ENCODE data around the gene KCNG2.

The KCNG2 gene

GRCh38 chr18:79848294-79848578 lies 50.5 kb downstream of the KCNG2 start:
- Histone ChIP-seq H3K79me1 (ENCODE audit: low read depth, low read length) (no peaks in the 10 kb centered on the region), H3K9me3 (replicated peaks in 1 of 2; ENCODE audit: control insufficient read depth in 2 of 2, insufficient read depth in 1 of 2, low read depth in 1 of 2, low read length in 2 of 2) (peaks cover 0 to 2% of the 10 kb centered on the region in 2 donors), H4K8ac (ENCODE audit: low read depth, low read length) (no peak overlapping the region), H2BK15ac (ENCODE audit: low read length) (no peak overlapping the region), H3K18ac (ENCODE audit: low read length) (peak overlapping the region; percentile 57), H2BK5ac (ENCODE audit: low read length) (no peak overlapping the region), H3K23ac (ENCODE audit: low read depth, low read length, poor library complexity) (peak overlapping the region; percentile 55), H3K9ac (ENCODE audit: low read depth, low read length, poor library complexity) (no peak overlapping the region), H2BK120ac (ENCODE audit: low read depth, low read length) (no peak overlapping the region), H3K4me3 (ENCODE audit: low read length in 2 of 2) (no peak overlapping the region), H2AFZ (ENCODE audit: low read length) (peak overlapping the region; percentile 35), H4K91ac (ENCODE audit: low read depth, low read length, poor library complexity) (no peak overlapping the region), H3K27me3 (ENCODE audit: control insufficient read depth in 3 of 3, insufficient read depth in 3 of 3, low read depth in 1 of 3, low read length in 3 of 3) (peaks cover 0 to 3% (median 0%) of the 10 kb centered on the region in 3 experiments), H3K4ac (ENCODE audit: low read length) (no peak overlapping the region), H3K27ac (replicated peaks; ENCODE audit: low read length) (no peak overlapping the region), H3K36me3 (replicated peaks in 1 of 2; ENCODE audit: control insufficient read depth in 2 of 2, insufficient read depth in 2 of 2, low read length in 2 of 2) (no peaks in the 10 kb centered on the region), H2BK12ac (ENCODE audit: low read length) (no peak overlapping the region), H3K14ac (ENCODE audit: low read length) (no peak overlapping the region), H3K4me2 (ENCODE audit: insufficient read depth, low read length, poor library complexity, severe bottlenecking) (no peak overlapping the region), H2AK5ac (ENCODE audit: low read depth, low read length) (peak overlapping the region; percentile 88), H3K4me1 (ENCODE audit: control insufficient read depth in 2 of 2, insufficient read depth in 1 of 2, low read depth in 1 of 2, low read length in 2 of 2) (no peaks in the 10 kb centered on the region)
- whole genome bisulfite sequencing, 2 donors (ENCODE audit: extremely low coverage in 2 of 2, insufficient read length in 2 of 2, insufficient replicate concordance in 1 of 2) = no CpG with 5 or more reads among the region's 15 CpGs
- no peak for DNase-seq (ENCODE audit: low spot score)

GRCh38 chr18:79848579-79849327 lies 51.0 kb downstream of the KCNG2 start:
- Histone ChIP-seq H3K79me1 (ENCODE audit: low read depth, low read length) (no peaks in the 10 kb centered on the region), H2AFZ (ENCODE audit: low read length) (peak overlapping the region; percentile 35), H2AK5ac (ENCODE audit: low read depth, low read length) (peak overlapping the region; percentile 88), H2BK120ac (ENCODE audit: low read depth, low read length) (no peak overlapping the region), H3K36me3 (replicated peaks in 1 of 2; ENCODE audit: control insufficient read depth in 2 of 2, insufficient read depth in 2 of 2, low read length in 2 of 2) (no peaks in the 10 kb centered on the region), H2BK5ac (ENCODE audit: low read length) (no peak overlapping the region), H3K27me3 (ENCODE audit: control insufficient read depth in 3 of 3, insufficient read depth in 3 of 3, low read depth in 1 of 3, low read length in 3 of 3) (peaks cover 0 to 3% (median 0%) of the 10 kb centered on the region in 3 experiments), H3K9ac (ENCODE audit: low read depth, low read length, poor library complexity) (peak overlapping the region; percentile 60), H3K4ac (ENCODE audit: low read length) (no peak overlapping the region), H4K8ac (ENCODE audit: low read depth, low read length) (no peak overlapping the region), H3K4me3 (ENCODE audit: low read length in 2 of 2) (no peak overlapping the region), H2BK15ac (ENCODE audit: low read length) (peak overlapping the region; percentile 75), H3K27ac (replicated peaks; ENCODE audit: low read length) (no peak overlapping the region), H3K4me2 (ENCODE audit: insufficient read depth, low read length, poor library complexity, severe bottlenecking) (no peak overlapping the region), H3K4me1 (ENCODE audit: control insufficient read depth in 2 of 2, insufficient read depth in 1 of 2, low read depth in 1 of 2, low read length in 2 of 2) (no peaks in the 10 kb centered on the region), H3K18ac (ENCODE audit: low read length) (peak overlapping the region; percentile 48), H3K14ac (ENCODE audit: low read length) (peak overlapping the region; percentile 89), H4K91ac (ENCODE audit: low read depth, low read length, poor library complexity) (no peak overlapping the region), H3K9me3 (replicated peaks in 1 of 2; ENCODE audit: control insufficient read depth in 2 of 2, insufficient read depth in 1 of 2, low read depth in 1 of 2, low read length in 2 of 2) (peaks cover 0 to 2% of the 10 kb centered on the region in 2 donors), H3K23ac (ENCODE audit: low read depth, low read length, poor library complexity) (peak overlapping the region; percentile 55), H2BK12ac (ENCODE audit: low read length) (no peak overlapping the region)
- WGBS, 2 donors (ENCODE audit: extremely low coverage in 2 of 2, insufficient read length in 2 of 2, insufficient replicate concordance in 1 of 2) = no CpG with 5 or more reads among the region's 45 CpGs
- no peak for DNase-seq (ENCODE audit: low spot score)

- no peak for DNase-seq (ENCODE audit: low spot score)
- Histone ChIP-seq H4K91ac (ENCODE audit: low read depth, low read length, poor library complexity) (no peak overlapping the region), H3K4me3 (ENCODE audit: low read length in 2 of 2) (no peak overlapping the region), H4K8ac (ENCODE audit: low read depth, low read length) (peak overlapping the region; percentile 43), H2BK12ac (ENCODE audit: low read length) (peak overlapping the region; percentile 22), H3K4me2 (ENCODE audit: insufficient read depth, low read length, poor library complexity, severe bottlenecking) (no peak overlapping the region), H3K79me1 (ENCODE audit: low read depth, low read length) (no peaks in the 10 kb centered on the region), H3K14ac (ENCODE audit: low read length) (no peak overlapping the region), H2AFZ (ENCODE audit: low read length) (no peak overlapping the region), H3K9ac (ENCODE audit: low read depth, low read length, poor library complexity) (peak overlapping the region; percentile 44), H3K4me1 (ENCODE audit: control insufficient read depth in 2 of 2, insufficient read depth in 1 of 2, low read depth in 1 of 2, low read length in 2 of 2) (no peaks in the 10 kb centered on the region), H2BK5ac (ENCODE audit: low read length) (no peak overlapping the region), H3K27me3 (ENCODE audit: control insufficient read depth in 3 of 3, insufficient read depth in 3 of 3, low read depth in 1 of 3, low read length in 3 of 3) (peaks cover 0 to 3% (median 0%) of the 10 kb centered on the region in 3 experiments), H3K27ac (replicated peaks; ENCODE audit: low read length) (no peak overlapping the region), H3K9me3 (replicated peaks in 1 of 2; ENCODE audit: control insufficient read depth in 2 of 2, insufficient read depth in 1 of 2, low read depth in 1 of 2, low read length in 2 of 2) (peaks cover 0 to 2% of the 10 kb centered on the region in 2 donors), H3K36me3 (replicated peaks in 1 of 2; ENCODE audit: control insufficient read depth in 2 of 2, insufficient read depth in 2 of 2, low read length in 2 of 2) (no peaks in the 10 kb centered on the region), H2BK15ac (ENCODE audit: low read length) (peak overlapping the region; percentile 75), H2AK5ac (ENCODE audit: low read depth, low read length) (peak overlapping the region; percentile 92), H3K23ac (ENCODE audit: low read depth, low read length, poor library complexity) (peak overlapping the region; percentile 65), H3K4ac (ENCODE audit: low read length) (no peak overlapping the region), H2BK120ac (ENCODE audit: low read depth, low read length) (no peak overlapping the region), H3K18ac (ENCODE audit: low read length) (peak overlapping the region; percentile 48)
- WGBS, 2 donors (ENCODE audit: extremely low coverage in 2 of 2, insufficient read length in 2 of 2, insufficient replicate concordance in 1 of 2) = no CpG with 5 or more reads among the region's 51 CpGs
These were observed 51.8 kb downstream of the KCNG2 start for GRCh38 chr18:79849328-79850207.

- H2BK12ac ChIP-seq (ENCODE audit: low read length) = no peak overlapping the region
- H3K4ac ChIP-seq (ENCODE audit: low read length) = no peak overlapping the region
- no peaks in the 10 kb centered on the region for H3K9me3 ChIP-seq (replicated peaks in 1 of 2; ENCODE audit: control insufficient read depth in 2 of 2, insufficient read depth in 1 of 2, low read depth in 1 of 2, low read length in 2 of 2)
- H4K91ac ChIP-seq (ENCODE audit: low read depth, low read length, poor library complexity) = no peak overlapping the region
- no peak overlapping the region for H2AFZ ChIP-seq (ENCODE audit: low read length)
- no peak overlapping the region for H3K9ac ChIP-seq (ENCODE audit: low read depth, low read length, poor library complexity)
- H2BK120ac ChIP-seq (ENCODE audit: low read depth, low read length) = no peak overlapping the region
- no peak overlapping the region for H3K4me2 ChIP-seq (ENCODE audit: insufficient read depth, low read length, poor library complexity, severe bottlenecking)
- DNase-seq (ENCODE audit: low spot score) = no peak
- no peak overlapping the region for H3K23ac ChIP-seq (ENCODE audit: low read depth, low read length, poor library complexity)
- H3K27ac ChIP-seq (replicated peaks; ENCODE audit: low read length) = no peak overlapping the region
- H3K79me1 ChIP-seq (ENCODE audit: low read depth, low read length) = no peaks in the 10 kb centered on the region
- H3K4me3 ChIP-seq (ENCODE audit: low read length in 2 of 2) = no peak overlapping the region
- H2AK5ac ChIP-seq (ENCODE audit: low read depth, low read length) = no peak overlapping the region
- H2BK5ac ChIP-seq (ENCODE audit: low read length) = no peak overlapping the region
- H2BK15ac ChIP-seq (ENCODE audit: low read length) = no peak overlapping the region
- H3K18ac ChIP-seq (ENCODE audit: low read length) = no peak overlapping the region
- no CpG with 5 or more reads among the region's 16 CpGs for WGBS, 2 donors (ENCODE audit: extremely low coverage in 2 of 2, insufficient read length in 2 of 2, insufficient replicate concordance in 1 of 2)
- H3K36me3 ChIP-seq (replicated peaks in 1 of 2; ENCODE audit: control insufficient read depth in 2 of 2, insufficient read depth in 2 of 2, low read length in 2 of 2) = no peaks in the 10 kb centered on the region
- H3K27me3 ChIP-seq (ENCODE audit: control insufficient read depth in 3 of 3, insufficient read depth in 3 of 3, low read depth in 1 of 3, low read length in 3 of 3) = peaks cover 0 to 6% (median 3%) of the 10 kb centered on the region in 3 experiments
- H3K4me1 ChIP-seq (ENCODE audit: control insufficient read depth in 2 of 2, insufficient read depth in 1 of 2, low read depth in 1 of 2, low read length in 2 of 2) = no peaks in the 10 kb centered on the region
- no peak overlapping the region for H3K14ac ChIP-seq (ENCODE audit: low read length)
- no peak overlapping the region for H4K8ac ChIP-seq (ENCODE audit: low read depth, low read length)
These were observed 53.0 kb downstream of the KCNG2 start for GRCh38 chr18:79850731-79851130.

Data from neuronal stem cell (in vitro differentiated cells).